ENCODE results near the gene TRPM8.
"Not testable (repeated sequence)": the region's sequence is repeated elsewhere in the genome, so short reads cannot be mapped to it uniquely, and the experiment has no call there.

TRPM8 gene

DNA sequence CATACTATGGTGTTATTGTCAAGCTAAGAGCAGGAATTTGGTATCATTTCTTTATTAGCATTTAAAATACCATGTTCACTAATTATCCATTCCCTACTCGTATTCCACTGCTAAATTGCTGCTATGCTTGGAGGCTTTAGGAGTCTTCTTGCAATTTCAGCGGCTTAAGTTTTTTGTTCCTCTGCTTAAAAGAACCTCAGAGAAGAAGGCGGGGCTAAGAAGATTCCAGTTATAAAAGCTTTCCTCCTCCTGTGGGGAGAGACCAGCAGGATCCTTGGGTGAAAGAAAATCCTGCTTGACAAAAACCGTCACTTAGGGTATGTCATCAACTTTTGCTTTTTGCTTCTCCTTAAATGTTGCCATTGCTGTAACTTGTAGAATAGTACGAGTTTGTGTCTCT, at the start of gene TRPM8:
TSS of gene TRPM8 (plus strand) at position 258 of the 400 bp plus-strand sequence. CDS start 9,165 bp downstream, outside the sequence.
- DNase-seq (ENCODE audit: low read depth): no peak

DNA sequence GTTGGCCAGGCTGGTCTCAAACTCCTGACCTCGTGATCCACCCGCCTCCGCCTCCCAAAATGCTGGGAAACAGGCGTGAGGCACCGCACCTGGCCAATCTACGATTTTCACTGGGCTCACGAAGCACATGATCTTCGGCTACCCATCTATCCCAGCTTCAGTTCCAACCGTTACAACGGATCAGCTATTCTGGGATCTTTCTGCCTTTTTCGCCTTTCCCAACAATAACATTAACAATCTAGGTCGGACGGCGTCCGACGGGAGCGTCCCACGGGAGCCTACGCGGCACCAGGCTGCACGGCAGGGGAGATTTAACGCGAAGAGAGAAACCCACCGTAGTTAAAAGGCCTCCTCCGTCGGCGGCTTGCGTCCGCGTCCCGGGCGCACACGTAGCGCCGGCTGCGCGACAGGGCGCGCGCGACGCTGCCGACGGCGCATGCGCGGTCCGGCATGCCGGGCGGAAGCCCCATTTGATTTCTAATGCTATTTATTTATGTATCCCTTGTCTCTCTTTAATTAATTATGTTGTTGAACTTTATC, 49.1 kb upstream of the TRPM8 start, which contains the start of gene MSL3B:
TSS of gene MSL3B (minus strand) at position 394 of the 540 bp plus-strand sequence.
- DNase-seq (ENCODE audit: low read depth): peak; percentile 48

DNA sequence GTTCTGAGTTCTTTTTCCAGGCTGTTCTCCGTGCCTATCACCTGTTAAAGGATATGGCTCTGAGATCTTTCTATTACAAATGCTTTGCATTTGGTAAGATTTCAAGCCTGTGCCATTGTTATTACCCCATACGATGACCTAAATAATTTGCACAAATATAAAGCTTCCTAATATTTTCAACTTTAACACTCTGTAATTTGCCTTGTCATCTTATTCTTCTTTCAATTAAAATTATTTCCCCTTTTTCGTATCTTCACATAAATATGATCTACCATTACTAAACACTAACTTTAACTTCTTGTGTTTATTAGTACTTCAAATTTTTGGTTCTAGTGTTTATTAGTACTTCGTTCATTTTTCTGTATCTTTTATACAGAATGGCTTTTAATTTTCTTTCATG, 45.7 kb upstream of the TRPM8 start:
- DNase-seq (ENCODE audit: low read depth): no peak

DNA sequence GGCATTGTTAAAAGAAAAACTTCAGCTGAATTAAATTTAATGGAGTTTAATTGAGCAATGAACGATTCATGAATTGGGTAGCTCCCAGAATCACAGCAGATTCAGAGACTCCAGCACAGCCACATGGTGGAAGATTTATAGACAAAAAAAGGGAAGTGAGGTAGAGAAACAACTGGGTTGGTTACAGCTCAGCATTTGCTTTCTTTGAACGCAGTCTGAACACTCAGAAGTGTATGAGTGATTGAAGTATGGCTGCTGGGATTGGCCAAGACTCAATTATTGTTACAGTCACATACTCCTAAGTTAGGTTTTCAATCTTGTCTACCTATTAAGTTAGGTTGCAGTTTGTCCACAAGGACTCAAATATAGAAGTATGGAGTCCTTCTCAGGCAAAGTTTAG, 45.0 kb upstream of the TRPM8 start:
- DNase-seq (ENCODE audit: low read depth): not testable (repeated sequence)

DNA sequence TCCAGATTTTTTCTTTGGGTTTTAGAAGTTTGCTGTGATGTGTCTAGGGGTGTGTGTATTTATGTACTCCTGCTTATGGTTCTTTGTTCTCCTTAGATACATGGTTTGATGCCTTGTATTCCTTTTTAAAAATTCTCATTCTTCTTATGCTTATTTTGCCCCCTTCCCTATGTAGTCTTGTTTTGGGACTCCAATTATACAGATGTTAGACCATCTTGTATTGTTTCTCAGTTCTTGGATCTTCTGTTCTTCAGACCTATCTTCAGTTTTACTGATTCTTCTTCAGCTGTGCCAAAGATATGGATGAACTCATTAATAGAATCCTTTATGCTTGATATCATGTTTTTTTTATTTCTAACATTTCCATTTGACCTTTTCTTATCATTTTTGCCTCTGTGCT, 34.8 kb upstream of the TRPM8 start:
- no peak for DNase-seq (ENCODE audit: low read depth)

DNA sequence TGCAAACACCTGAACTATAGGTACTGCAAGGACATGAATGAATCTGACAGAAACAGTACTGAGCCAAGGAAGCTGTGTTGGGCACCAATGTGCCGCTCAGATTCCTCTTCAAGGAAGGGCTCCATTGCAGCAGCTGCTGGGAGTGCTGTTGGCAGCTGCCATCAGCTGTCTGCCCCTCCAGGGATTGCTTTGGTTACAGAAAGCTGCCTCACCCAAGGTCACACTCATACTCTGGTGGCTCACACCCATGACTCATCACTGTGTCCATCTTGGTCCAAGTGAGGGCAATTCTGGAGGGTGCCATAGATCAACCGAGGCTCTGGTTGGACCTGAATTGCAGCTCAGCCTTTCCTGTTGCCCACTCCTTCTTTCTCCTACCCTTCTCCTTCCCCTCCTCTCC, 24.4 kb upstream of the TRPM8 start:
- no peak for DNase-seq (ENCODE audit: low read depth)

DNA sequence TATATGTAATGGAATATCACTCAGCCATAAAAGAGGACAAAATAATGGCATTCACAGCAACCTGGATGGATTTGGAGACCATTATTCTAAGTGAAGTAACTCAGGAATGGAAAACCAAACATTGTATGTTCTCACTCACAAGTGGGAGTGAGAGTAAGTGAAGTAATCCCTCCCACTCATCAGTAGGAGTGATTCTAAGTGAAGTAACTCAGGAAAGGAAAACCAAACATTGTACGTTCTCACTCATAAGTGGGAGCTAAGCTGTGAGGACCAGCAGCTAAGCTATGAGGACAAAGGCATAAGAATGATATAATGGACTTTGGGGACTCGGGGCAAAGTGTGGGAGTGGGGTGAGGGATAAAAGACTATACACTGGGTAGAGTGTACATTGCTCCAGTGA, 20.9 kb upstream of the TRPM8 start:
- DNase-seq (ENCODE audit: low read depth): not testable (repeated sequence)

DNA sequence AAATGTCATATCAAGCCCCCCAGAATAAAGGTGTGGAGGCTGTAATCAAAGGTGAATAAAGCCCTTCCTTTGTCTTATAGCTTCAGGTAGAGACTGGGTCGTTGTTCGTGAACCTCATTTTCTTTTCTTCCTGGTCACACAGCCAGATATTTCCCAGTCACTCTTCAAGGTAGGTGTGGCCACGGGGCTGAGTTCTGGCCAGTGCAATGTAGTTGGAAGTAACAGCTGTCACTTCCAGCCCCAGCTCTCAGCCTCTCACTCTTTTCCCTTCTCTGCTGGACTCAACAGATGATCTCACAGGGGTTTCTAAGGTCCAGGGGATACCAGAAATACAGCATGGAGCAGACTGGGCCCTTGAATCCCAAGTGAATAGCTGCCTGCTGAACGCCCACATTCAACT, 15.8 kb upstream of the TRPM8 start:
- no peak for DNase-seq (ENCODE audit: low read depth)

DNA sequence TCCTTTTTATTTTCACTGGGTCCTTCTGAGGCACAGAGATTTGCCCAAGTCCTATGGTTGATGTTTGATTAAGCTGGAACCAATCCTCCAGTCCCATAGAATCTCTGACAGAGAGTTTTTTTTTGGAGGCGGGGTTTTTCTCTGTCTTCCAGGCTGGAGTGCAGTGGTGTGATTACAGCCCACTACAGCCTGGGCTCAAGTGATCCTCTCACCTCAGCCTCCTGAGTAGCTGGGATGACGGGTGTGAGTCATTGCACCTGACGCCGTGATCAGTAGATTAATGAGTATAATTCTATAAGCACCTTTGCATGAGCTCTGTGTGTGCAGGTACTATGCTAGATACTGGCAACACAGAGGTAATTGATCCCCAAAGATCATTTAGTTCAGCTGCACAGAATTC, 15.3 kb upstream of the TRPM8 start:
- no peak for DNase-seq (ENCODE audit: low read depth)

DNA sequence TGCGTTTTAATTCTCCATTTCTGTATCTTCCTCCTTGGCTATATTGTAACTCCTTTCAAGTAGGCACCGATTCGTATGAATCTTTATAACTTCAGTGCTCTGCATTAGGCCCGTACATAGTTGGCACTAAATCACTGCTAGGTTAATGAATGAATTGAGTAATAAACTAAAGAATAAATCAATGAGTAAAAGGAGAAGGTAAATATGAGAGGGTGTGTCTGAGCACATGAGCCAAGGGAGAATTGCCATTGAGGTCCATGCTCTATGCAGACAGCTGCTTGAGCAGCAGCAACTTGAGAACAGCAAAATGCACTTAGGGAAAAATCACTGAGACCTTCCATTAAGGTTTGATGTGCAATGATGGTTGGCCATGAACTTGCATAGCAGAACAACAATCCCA, 11.2 kb upstream of the TRPM8 start:
- no peak for DNase-seq (ENCODE audit: low read depth)

DNA sequence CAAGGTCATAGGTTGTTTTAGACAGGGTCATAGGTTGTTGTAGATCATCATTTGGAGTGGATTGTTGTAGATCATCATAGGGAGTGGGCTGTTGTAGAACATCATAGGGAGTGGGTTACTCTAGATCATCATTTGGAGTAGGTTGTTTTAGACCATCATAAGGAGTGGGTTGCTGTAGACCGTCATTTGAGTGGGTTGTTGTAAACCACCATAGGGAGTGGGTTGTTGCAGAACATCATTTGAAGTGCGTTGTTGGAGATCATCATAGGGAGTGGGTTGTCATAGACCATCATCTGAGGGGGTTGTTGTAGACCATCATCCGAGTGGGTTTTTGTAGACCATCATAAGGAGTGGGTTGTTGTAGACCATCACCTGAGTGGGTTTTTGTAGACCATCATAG, 9.5 kb upstream of the TRPM8 start:
- DNase-seq (ENCODE audit: low read depth): no peak

DNA sequence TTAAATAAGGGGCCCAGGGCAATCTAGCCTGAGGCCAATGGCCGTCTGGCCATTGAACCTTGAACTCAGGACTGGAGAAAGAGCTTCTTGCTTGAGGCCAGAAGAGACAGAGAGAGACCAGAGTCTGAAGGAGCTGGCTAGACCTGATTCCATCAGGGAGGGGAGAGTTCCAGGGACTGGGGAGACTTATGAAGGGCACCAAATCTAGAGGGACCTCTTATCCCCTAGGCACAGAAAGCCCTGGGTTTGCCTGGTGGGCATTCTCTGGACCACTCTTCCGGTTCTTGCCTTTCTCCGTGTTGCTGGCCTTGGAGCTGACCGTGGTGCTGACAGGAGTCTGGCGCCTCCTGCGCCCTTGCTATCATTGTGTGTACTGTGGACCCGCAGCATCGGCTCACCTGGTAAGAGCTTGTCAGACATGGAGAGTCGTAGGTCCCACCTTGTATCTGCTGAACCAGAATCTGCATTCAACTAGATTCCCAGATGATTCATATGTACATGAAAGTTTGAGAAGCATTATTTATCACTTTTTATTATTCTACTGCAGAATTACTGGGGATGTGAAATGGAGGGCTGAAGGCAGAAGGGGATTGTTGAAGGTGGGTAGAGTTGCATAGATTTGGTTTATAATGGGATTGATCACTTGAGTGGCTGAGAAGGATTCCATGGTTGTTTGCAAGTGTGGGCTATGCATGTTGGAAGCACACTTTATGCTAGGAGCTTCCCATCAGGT, 4.3 kb upstream of the TRPM8 start:
- DNase-seq (ENCODE audit: low read depth): no peak

DNA sequence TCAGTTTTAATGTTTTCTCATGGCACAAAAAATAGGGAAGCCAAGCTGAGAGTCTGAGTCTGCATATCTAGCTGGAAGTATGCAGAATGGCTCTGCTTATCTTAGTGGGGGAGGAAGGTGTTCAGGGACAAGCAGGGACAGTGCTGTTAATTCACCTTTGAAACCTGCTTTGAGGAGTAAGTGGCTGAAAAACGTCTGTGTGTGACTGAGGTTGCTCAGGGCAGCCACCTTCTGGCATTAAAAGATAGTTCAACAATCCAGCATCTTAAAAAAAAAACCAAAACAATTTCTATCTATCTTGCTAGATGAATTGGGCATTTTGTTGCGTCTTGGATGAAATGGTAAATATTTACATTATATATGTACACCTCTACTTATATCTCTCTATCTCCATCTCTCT, 2.0 kb upstream of the TRPM8 start:
- DNase-seq (ENCODE audit: low read depth): no peak

DNA sequence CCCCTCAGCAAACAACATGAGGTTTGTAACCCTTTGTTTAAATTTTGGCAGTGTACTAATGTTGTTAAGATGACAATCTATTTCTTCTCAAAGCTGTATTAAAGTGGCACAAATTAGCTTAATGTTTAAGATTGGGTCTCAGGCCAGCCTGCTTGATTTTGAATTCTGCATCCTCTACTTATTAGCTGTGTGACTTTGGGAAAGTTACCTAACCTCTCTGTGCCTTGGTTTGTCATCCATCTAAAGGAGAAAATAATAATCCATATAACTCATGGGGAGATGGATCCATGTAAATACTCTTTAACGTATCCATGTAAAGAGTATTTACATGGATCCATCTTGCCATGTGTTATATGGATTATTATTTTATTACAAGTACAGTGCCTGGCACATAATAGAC, 2.1 kb downstream of the TRPM8 start:
- DNase-seq (ENCODE audit: low read depth): no peak

DNA sequence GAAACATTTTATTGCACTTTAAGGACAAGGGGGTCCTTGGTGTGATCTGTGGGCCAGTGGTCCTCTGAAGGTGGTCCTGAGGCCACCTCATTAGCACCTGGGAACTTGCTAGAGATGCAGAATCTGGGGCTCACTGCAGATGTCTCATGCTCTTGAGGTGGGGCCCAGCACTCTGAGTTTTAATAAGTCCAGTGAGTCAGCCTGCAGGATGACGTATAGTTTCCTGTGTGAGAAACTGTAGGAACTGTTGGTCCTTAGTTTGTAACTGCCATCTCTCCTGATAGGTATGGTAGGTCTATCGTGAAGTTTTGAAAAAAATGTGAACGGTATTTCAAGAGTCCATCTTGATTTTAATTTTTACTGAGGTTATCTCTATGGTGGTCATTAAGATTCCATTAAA, 2.8 kb downstream of the TRPM8 start:
- DNase-seq (ENCODE audit: low read depth): no peak

DNA sequence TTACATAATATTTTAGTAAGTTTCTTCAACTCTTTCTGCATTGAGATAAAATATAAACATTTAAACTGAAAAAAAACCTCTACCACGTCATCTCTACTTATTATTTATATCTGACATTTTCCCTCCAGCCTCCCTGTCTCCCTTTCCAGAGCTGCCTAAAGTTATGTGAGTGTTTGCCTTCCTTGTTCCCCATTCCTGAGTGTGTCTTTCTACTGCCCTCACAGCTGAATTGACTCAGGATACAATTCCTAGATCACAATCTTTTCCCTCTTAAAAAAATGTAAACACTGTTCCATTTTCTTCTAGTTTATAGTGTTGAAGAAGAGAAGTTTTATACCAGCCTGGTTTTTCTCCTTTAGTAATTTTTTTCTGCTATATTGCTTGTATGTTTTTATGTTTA, 5.3 kb downstream of the TRPM8 start:
- DNase-seq (ENCODE audit: low read depth): no peak

DNA sequence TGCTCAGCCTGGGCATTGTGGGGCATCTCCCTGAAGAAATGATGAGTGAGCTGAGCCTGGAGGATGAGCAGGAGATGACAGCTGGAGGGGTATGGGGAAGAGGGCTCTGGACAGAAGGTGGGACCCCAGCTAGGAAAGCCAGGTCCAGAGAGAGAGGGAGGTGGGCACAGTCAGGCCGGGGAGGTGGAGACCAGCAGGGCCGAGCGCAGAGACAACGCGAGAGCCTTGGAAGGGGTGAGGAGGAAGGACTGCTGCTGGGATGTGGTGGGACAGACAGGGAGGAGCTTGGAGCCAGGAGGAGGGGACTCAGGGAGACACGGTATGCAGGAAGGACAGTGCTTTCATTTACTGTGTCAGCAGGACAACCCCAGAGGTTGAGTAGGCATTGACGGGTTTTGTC, 8.2 kb downstream of the TRPM8 start:
- no peak for DNase-seq (ENCODE audit: low read depth)

DNA sequence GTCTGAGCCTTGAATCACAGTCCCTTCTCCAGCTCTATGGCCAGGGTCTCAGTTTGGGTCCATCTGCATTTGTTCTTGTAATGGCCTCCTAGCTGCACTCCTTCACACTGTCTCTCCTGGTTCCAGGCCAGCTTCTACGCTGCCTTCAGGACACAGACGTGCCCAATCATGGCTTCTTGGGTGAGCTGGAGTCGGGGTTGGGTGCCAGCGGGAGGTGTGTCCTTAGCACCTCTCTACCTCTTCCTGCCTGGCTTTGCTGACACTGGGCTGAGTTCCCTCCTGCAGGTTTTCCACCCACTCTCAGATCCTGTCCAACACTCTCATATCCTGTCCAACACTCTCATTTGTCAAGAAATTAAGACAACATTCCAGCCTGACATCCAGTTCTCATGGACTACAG, 9.6 kb downstream of the TRPM8 start:
- no peak for DNase-seq (ENCODE audit: low read depth)

DNA sequence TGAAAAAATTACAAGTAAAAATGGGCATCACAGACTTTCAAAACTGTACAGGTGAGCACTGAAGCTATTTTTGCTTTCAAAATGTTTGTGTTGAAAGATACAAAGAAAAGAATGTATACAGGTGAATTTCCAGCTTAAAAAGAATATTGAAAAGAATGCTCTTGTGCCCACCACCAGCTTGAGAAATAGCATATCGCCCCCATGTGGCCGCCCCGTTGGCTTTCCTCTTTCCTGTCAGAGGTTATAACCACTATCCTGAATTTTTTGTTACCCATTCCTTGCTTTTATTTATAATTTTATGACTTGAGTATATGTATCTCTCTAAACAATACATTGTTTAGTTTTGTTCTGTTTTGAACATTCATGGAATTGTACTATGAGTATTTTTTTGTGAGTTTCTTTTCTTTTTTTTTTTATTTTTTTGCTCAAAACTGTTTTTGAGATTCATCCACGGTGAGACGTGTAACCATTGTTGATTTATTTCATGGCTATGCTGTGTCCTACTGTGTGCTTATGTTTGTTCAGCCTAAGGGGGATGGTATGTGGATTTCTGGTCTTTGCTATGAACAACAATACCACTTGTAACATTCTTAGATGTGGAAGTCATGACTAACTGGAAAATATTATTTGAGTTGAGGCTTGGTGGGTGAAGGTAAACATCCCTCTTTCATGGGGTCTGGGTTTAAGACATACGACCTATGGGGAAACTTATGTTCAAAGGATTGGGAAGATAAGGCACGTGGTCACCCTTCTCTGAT, 11.6 kb downstream of the TRPM8 start:
- DNase-seq (ENCODE audit: low read depth): no peak

DNA sequence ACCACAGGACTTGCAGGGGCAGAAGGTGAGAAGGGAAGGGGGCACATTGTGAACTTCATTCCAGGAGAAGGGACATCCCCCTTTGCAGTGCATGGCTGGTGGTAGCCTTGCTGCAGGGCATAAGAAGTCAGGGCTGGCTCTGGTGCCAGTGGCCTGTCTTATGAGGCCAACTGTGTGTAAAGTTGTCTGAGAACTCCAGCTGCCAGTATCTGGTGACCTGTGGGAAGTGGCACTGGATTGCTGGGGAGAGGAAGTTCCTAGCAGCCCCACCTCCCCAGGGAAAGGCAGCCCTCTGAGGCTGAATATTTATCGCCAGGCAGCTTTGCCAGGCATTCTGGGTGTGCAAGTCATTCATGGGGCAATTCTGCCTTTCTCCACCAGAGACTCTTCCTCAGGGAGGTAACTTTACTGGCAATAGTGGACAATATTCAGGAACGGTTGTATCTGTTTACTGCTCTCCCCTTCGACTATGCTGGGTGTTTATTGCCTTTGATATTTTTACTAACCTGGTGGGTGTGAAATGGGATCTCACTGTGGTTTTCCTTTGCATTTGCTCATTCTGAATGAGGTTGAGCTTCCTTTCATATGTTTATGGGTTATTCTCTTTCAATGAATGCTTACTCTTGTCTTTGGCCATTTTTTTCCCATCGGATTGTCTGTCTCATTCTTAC, 12.3 kb downstream of the TRPM8 start:
- no peak for DNase-seq (ENCODE audit: low read depth)

DNA sequence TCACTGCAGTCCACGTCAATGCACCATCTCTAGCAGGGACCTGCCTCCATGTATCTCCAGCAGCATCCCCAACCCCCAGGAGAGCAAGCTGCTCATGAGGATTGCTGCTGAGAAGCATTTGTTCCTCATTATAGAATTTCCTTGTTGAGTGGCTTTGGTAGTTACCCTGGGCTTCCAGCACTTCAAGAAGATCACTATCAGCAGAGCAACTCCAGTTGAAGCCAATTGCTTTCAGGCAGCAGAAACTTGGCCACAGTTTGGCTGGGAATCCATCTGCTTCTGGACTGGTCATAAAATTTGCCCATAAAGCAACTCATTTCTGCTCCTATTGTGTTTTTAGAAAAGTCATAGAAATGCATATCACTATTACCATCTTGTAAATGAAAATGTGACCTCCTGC, 17.4 kb downstream of the TRPM8 start:
- DNase-seq (ENCODE audit: low read depth): no peak

DNA sequence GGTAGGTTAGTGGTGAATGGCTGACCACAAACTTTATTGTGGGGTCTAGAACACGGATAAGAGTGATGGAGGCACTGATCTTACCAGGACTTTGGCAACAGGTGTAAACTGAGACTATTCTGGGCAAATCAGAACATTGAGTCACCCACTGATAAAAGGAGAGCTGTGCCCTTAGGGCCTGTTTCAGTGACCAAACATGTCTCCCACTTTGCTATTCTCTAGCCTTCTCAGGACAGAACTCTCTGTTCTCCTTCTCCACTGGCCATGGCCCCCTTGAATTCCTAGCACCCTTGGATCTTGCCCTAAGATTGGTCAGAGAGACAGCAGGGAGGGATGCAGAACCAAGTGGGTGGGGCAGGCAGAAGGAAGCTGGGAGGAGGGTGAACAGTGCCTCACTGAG, 18.3 kb downstream of the TRPM8 start:
- no peak for DNase-seq (ENCODE audit: low read depth)

DNA sequence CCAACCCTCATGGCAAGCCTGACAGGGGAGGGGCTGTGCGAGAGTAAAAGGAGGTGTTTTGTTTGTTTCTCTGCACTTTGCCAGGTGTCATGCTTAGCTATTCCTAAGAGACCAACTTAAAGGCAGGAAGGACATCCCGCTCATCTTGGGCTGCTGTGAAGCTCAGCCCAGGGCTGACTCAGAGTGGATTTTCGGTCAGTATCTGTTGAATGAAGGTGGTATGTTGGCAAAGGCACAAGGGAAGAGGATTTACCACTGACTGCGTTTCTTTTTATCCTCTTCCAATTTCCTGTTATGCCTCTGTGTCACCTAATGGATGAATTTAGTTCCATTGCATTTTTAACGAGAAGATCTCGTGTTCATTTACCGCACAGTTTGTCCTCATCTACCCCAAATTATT, 18.9 kb downstream of the TRPM8 start:
- DNase-seq (ENCODE audit: low read depth): no peak
